GM19328 (cell line): ENCODE results near the gene PCBP4.

Source experiments
- ATAC-seq: cut with Tn5 transposase; IDR thresholded peaks from one replicate; pipeline ENCODE4 v1.9.1; 2021; ENCODE audit warnings: mild to moderate bottlenecking, moderate library complexity; ENCODE audit not compliant: unreplicated experiment

PCBP4 gene

GRCh38 chr3:51967384-51968169, at the start of gene PCBP4:
TSS of gene PCBP4 (minus strand) at chr3:51967454. CDS start at chr3:51961240, 6,214 bp downstream.
- ATAC-seq: no peak

- no peak for ATAC-seq
These were observed 48.4 kb upstream of the PCBP4 start for GRCh38 chr3:52015438-52016228.

DNA sequence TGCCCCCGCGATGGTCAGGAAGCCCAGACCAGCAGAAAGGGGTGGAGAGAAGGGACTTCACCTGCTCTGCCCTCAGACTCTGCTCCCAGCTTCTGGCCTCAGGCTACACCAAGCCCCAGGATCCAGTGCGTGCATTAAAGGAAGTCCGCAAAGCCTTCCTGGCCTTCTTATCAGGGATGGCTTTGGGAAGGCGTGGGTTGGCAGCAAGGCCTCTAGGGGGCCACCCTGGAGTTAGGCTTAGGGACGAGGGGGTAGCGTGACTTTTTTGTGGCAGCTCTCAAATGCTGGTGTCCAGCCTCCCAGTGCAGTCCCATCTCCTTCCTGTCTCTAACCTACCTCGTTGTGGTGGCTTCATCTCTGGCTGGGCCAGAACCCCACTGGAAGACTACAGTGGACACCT, 47.4 kb upstream of the PCBP4 start:
- no peak for ATAC-seq

DNA sequence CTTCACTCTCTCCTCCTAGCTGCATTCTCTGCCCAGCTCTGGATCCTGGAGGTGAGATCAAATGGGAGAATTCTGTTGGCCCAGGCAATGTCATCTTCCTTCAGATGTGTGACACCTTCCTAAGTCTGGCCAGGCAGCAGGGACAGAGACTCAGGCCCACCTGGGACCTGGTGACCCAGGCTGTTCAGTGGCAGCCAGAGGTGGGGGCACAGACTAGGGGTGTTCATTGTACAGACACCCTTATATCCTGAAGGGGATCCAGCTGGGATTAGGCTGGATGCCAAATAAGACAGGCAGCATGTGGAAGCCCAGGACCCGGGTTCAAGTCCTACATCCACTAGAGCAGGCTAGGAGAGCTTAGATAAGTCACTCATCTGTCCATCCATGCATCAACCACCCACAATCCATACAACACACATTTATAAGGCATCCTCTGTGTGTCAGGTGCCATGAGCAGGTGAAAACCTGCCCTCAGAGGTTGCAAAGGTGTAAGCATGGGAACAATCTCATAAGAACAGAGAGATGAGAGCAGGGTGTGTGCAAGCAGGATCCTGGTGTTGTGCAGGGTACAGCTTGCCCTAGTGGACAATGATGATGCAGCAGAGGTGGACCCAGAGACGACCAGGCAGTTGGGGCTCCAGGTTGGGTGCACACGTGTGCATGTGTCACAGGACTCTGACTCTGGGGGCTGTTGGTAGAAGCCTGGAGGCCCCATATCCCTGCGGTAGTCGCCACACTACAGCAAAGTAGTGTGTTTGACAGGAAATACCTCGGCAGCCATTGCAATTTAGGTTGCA, 46.7 kb upstream of the PCBP4 start:
- no peak for ATAC-seq

GRCh38 chr3:52012699-52013098, 45.4 kb upstream of the PCBP4 start:
- ATAC-seq: no peak

- no peak for ATAC-seq
These were observed 43.2 kb upstream of the PCBP4 start for GRCh38 chr3:52010431-52010830.

DNA sequence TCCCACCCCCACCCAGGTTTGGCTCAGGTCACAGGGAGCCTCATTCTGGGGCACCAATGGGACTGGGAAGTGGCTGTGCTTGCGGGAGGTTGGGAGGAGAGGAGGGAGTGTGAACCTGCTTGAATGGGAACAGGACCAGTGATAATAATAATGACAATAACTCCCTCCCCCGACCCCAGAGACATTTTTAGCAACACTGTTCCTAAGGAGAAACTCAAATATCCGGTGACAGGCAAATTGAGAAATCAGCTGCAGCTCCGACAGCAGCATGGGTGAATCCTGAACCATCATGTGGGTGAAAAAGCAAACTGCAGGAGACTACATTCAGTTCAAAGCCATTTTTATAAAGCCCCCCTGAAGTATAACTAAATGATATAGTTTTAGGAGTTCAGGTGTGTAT, 40.0 kb upstream of the PCBP4 start:
- no peak for ATAC-seq

DNA sequence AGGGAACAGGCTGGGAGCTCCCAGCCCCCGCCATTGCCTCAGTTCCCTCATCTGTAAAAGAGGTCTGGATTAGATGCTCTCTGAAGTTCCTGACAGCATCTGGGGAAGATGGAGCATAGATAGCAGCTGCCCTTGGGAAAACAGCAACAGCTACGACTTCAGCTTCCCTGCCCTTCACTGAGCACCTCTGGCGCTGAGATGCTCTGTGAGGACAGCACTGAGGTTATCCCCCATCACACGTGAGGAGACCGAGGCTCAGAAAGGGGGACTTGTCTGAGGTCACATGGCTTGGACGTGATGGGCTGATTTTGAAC, 39.5 kb upstream of the PCBP4 start:
- no peak for ATAC-seq

GRCh38 chr3:52006017-52006819, 39.0 kb upstream of the PCBP4 start:
- no peak for ATAC-seq

- no peak for ATAC-seq
These were observed 38.3 kb upstream of the PCBP4 start for GRCh38 chr3:52005571-52005986.

DNA sequence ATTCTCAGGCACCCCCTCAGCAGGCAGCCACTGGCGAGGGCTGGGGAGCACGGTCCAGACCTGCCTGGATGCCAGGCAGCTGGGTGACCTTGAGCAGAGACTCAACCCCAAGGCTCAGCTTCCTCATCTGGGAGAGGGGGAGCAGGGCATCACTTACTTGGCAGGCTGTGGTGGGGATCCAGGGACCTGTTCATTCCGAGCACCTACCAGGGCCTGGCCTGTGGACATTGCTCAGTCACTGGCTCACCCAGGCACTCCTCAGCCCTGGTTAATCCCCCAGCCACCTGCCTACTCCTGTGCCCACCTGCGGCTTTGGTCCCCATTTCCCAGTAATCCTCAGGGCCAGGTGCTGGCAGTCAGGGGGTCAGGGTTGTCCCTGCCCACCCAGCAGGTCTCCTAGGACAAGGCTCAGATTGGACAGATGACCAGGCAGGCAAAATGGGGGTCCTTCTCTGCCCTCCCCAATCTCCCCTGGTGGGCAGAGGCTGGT, 37.7 kb upstream of the PCBP4 start:
- no peak for ATAC-seq

GRCh38 chr3:52004163-52004787, 37.0 kb upstream of the PCBP4 start:
- no peak for ATAC-seq

GRCh38 chr3:52002748-52003147, 35.5 kb upstream of the PCBP4 start:
- no peak for ATAC-seq

- ATAC-seq: no peak
These were observed 34.3 kb upstream of the PCBP4 start for GRCh38 chr3:52001443-52001974.

- ATAC-seq: no peak
These were observed 32.6 kb upstream of the PCBP4 start for GRCh38 chr3:51999846-52000245.

GRCh38 chr3:51998774-51999173, 31.5 kb upstream of the PCBP4 start:
- ATAC-seq: no peak

DNA sequence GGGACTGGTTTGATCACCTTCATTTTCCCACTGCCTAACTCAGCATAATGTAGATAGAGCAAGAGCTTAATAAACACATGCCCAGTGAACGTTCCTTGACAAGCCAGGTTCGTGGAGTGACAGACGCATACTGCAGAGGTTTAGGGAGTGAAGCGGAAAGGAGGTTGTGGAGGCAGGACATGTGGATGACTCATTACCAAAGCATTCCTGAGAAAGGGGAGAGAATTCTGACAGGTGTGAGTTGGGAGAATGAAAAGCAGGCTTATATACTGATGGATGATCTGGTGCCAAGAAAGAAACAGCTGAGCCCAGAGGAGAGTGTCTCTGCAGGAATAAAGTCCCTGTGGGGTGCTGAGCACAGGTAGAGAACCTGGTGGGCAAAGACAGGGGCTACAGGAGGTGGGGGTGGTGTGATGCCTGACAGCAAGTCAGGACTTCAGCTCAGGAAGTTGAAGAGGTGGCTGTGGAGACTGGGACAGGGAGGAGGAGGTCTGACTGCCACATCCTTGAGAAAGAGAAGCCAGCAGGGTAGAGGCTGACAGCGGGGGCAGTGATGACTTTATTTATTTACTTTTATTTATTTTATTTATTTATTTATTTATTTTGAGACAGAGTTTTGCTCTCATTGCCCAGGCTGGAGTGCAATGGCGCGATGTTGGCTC, 30.8 kb upstream of the PCBP4 start:
- no peak for ATAC-seq

DNA sequence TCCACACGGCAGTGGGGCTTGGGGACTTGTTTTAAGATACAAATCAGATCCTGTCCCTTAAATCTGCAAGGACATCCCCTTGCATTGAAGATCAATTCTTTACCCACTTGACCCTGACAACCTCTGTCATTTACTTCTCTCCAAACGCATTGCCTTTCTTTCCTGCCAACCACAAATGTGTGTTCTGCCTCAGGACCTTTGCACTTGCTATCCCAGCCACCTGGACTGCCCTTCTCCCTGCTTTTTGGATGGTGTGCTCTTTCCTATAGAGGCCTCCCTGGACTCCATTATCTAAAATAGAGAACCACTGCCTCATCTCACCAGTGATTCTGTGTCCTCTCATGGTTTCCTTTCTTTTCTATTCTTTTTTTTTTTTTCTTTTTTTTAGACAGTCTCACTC, 29.9 kb upstream of the PCBP4 start:
- ATAC-seq: no peak
